ENCODE results near the gene UBC.
A peak's percentile ranks its signal among the peaks of the same experiment; 100 is the strongest.
"Not testable (repeated sequence)": the region's sequence is repeated elsewhere in the genome, so short reads cannot be mapped to it uniquely, and the experiment has no call there.

The UBC gene

GRCh38 chr12:124901003-124901402 lies 13.4 kb downstream of the UBC start:
- DNase-seq (ENCODE audit: low read depth), result peak; percentile 21
- no peak for TF ChIP-seq CTCF (IDR thresholded peaks at IDR 0.05; ENCODE audit: low read depth, low read length)
- TF ChIP-seq MYC (IDR thresholded peaks at IDR 0.05; ENCODE audit: low read depth, low read length), result no peak
- TF ChIP-seq MAX (IDR thresholded peaks at IDR 0.05; ENCODE audit: low read depth, low read length), result no peak
- no peak for TF ChIP-seq POLR2A (IDR thresholded peaks at IDR 0.05; ENCODE audit: extremely low read depth, insufficient read length)

GRCh38 chr12:124900345-124900795 lies 14.1 kb downstream of the UBC start:
- not testable (repeated sequence) for DNase-seq (ENCODE audit: low read depth); H3K4me3 ChIP-seq (ENCODE audit: low read depth, low read length)

More at GRCh38 chr12:124901003-124901402, 13.4 kb downstream of the UBC start:
- no peak overlapping the region for H3K4me3 ChIP-seq (ENCODE audit: low read depth, low read length)

GRCh38 chr12:124898923-124899294 lies 15.5 kb downstream of the UBC start:
- DNase-seq (ENCODE audit: low read depth), result no peak
- no peak overlapping the region for H3K4me3 ChIP-seq (ENCODE audit: low read depth, low read length)
- TF ChIP-seq CTCF (IDR thresholded peaks at IDR 0.05; ENCODE audit: low read depth, low read length) (no peak), MYC (IDR thresholded peaks at IDR 0.05; ENCODE audit: low read depth, low read length) (no peak), POLR2A (IDR thresholded peaks at IDR 0.05; ENCODE audit: extremely low read depth, insufficient read length) (no peak), MAX (IDR thresholded peaks at IDR 0.05; ENCODE audit: low read depth, low read length) (no peak)

GRCh38 chr12:124898200-124898922 lies 16.1 kb downstream of the UBC start:
- no peak overlapping the region for H3K4me3 ChIP-seq (ENCODE audit: low read depth, low read length)
- DNase-seq (ENCODE audit: low read depth), result peak; percentile 70
- no peak for TF ChIP-seq POLR2A (IDR thresholded peaks at IDR 0.05; ENCODE audit: extremely low read depth, insufficient read length)
- peak; percentile 73 for TF ChIP-seq CTCF (IDR thresholded peaks at IDR 0.05; ENCODE audit: low read depth, low read length)
- TF ChIP-seq MYC (IDR thresholded peaks at IDR 0.05; ENCODE audit: low read depth, low read length), result 0 out of 2 replicates have a peak, but pooled peaks have one; percentile 19

- DNase-seq (ENCODE audit: low read depth), result no peak
- TF ChIP-seq MAX (IDR thresholded peaks at IDR 0.05; ENCODE audit: low read depth, low read length), result no peak
- no peak overlapping the region for H3K4me3 ChIP-seq (ENCODE audit: low read depth, low read length)
Measured at GRCh38 chr12:124896461-124896860, 18.0 kb downstream of the UBC start.

GRCh38 chr12:124893792-124894516 lies 20.5 kb downstream of the UBC start:
- TF ChIP-seq MYC (IDR thresholded peaks at IDR 0.05; ENCODE audit: low read depth, low read length) (no peak), POLR2A (IDR thresholded peaks at IDR 0.05; ENCODE audit: extremely low read depth, insufficient read length) (no peak), MAX (IDR thresholded peaks at IDR 0.05; ENCODE audit: low read depth, low read length) (no peak), CTCF (IDR thresholded peaks at IDR 0.05; ENCODE audit: low read depth, low read length) (no peak)
- DNase-seq (ENCODE audit: low read depth), result no peak
- no peak overlapping the region for H3K4me3 ChIP-seq (ENCODE audit: low read depth, low read length)
